Keratinocyte (primary cell): ENCODE measurements around the gene TSBP1. TPM values are rescaled to one million over a fixed set of nuclear protein-coding genes. Genes with fewer than 3 reads are reported as not detected.
A peak's percentile ranks its signal among the peaks of the same experiment; 100 is the strongest.

Experiments used
- DNase-seq: peaks from one replicate; pipeline ENCODE4 v3.0.0-alpha.2; 2011; ENCODE audit warnings: low read depth, missing footprints, low spot score
- FAIRE-seq: peaks from 2 replicates; lab custom pipeline; 2011; peaks lifted over from hg19 to GRCh38; lab: Jason Lieb, UNC
- H2AFZ ChIP-seq: 2 replicates; pipeline ENCODE4 v1.6.0; 2012; ENCODE audit warnings: low read length, control low read depth, inconsistent platforms; ENCODE audit not compliant: control insufficient read depth
- H3K27ac ChIP-seq: 2 replicates; pipeline ENCODE4 v1.5.1; 2011; ENCODE audit warnings: low read length; ENCODE audit not compliant: control insufficient read depth, insufficient read depth
- H3K27me3 ChIP-seq: 3 replicates; pipeline ENCODE4 v1.6.0; 2011; ENCODE audit warnings: low read length; ENCODE audit not compliant: control insufficient read depth, insufficient read depth; ENCODE audit errors: extremely low read depth
- H3K36me3 ChIP-seq, 2 experiments: 2 replicates in 1 of 2; 3 replicates in 1 of 2; pipeline ENCODE4 v1.5.1; 2011; ENCODE audit warnings: low read length in 2 of 2, mild to moderate bottlenecking in 1 of 2; ENCODE audit not compliant: control insufficient read depth in 2 of 2, insufficient read depth in 2 of 2; ENCODE audit errors: extremely low read depth in 1 of 2
- H3K4me1 ChIP-seq: 3 replicates; pipeline ENCODE4 v1.5.1; 2011; ENCODE audit warnings: low read length; ENCODE audit not compliant: control insufficient read depth, insufficient read depth; ENCODE audit errors: extremely low read depth
- H3K4me2 ChIP-seq: 3 replicates; pipeline ENCODE4 v1.6.0; 2011; ENCODE audit warnings: low read depth, low read length; ENCODE audit not compliant: control insufficient read depth, insufficient read depth; ENCODE audit errors: extremely low read depth
- H3K4me3 ChIP-seq, 3 experiments: fragments of 200-600 bp in 1 of 3; sonication (generic) in 1 of 3; 2 replicates in 2 of 3; 3 replicates in 1 of 3; pipeline ENCODE4 v1.5.1; 2011 to 2016; ENCODE audit warnings: low read length in 3 of 3, mild to moderate bottlenecking in 3 of 3, control low read depth in 2 of 3, inconsistent platforms in 1 of 3, low read depth in 1 of 3, mixed read lengths in 1 of 3, mixed run types in 1 of 3, moderate library complexity in 1 of 3; ENCODE audit not compliant: control insufficient read depth in 2 of 3, insufficient read depth in 2 of 3; ENCODE audit errors: extremely low read depth in 1 of 3
- H3K79me2 ChIP-seq: 2 replicates; pipeline ENCODE4 v1.6.0; 2012; ENCODE audit warnings: low read length; ENCODE audit not compliant: control insufficient read depth, insufficient read depth
- H3K9ac ChIP-seq: 3 replicates; pipeline ENCODE4 v1.6.0; 2011; ENCODE audit warnings: low read length; ENCODE audit not compliant: control insufficient read depth, insufficient read depth; ENCODE audit errors: extremely low read depth
- H3K9me1 ChIP-seq: 3 replicates; pipeline ENCODE4 v1.6.0; 2011; ENCODE audit warnings: low read length; ENCODE audit not compliant: control insufficient read depth, insufficient read depth; ENCODE audit errors: extremely low read depth
- H3K9me3 ChIP-seq: 2 replicates; pipeline ENCODE4 v1.5.1; 2012; ENCODE audit warnings: low read depth, low read length; ENCODE audit not compliant: control insufficient read depth
- H4K20me1 ChIP-seq: 3 replicates; pipeline ENCODE4 v1.6.0; 2011; ENCODE audit warnings: low read length; ENCODE audit not compliant: control insufficient read depth, insufficient read depth; ENCODE audit errors: extremely low read depth
- EZH2 ChIP-seq: IDR thresholded peaks from one replicate; pipeline ENCODE4 v1.6.1; 2012; ENCODE audit warnings: inconsistent platforms, mild to moderate bottlenecking, low read length, moderate library complexity
- dilution Hi-C: fragments of 300-500 bp; cut with MboI; formaldehyde crosslinking; loops from one replicate; pipeline ENCODE4 v1.7.0; 2020; ENCODE audit warnings: low sequenced_read_pairs; ENCODE audit not compliant: extremely low pct_ligation_motif_present
- polyA plus RNA-seq, 5 experiments: library from polyadenylated mRNA; depleted of rRNA in 3 of 5; stranded (reverse) in 3 of 5; stranded (forward) in 1 of 5; unstranded in 1 of 5; fragments of >200 nt; gene quantifications; 1 replicate in 1 of 5; 2 replicates in 3 of 5; 3 replicates in 1 of 5; pipeline versions ENCODE4 v1.2.1 to v1.2.3, GENCODE V29; 2011 to 2012; ENCODE audit warnings: missing spikeins in 2 of 5, low read depth in 1 of 5, low replicate concordance in 1 of 5
- TF ChIP-seq, protein P1 (sequence below), 3 experiments: IDR thresholded peaks in 1 of 3; conservative IDR thresholded peaks in 1 of 3; optimal IDR thresholded peaks in 1 of 3; 2 replicates in 2 of 3; 3 replicates in 1 of 3; pipeline versions ENCODE3 to v1.5.1; 2011; ENCODE audit warnings: low read length in 3 of 3, mild to moderate bottlenecking in 3 of 3, moderate library complexity in 2 of 3, control low read depth in 1 of 3, inconsistent platforms in 1 of 3; ENCODE audit not compliant: insufficient read depth in 2 of 3; ENCODE audit errors: extremely low read depth in 1 of 3

Gene TSBP1
- polyA plus RNA-seq, 1 donor (not counting 4 experiments of a cell fraction or from before 2014, with no cell fraction given) = not detected

DNA sequence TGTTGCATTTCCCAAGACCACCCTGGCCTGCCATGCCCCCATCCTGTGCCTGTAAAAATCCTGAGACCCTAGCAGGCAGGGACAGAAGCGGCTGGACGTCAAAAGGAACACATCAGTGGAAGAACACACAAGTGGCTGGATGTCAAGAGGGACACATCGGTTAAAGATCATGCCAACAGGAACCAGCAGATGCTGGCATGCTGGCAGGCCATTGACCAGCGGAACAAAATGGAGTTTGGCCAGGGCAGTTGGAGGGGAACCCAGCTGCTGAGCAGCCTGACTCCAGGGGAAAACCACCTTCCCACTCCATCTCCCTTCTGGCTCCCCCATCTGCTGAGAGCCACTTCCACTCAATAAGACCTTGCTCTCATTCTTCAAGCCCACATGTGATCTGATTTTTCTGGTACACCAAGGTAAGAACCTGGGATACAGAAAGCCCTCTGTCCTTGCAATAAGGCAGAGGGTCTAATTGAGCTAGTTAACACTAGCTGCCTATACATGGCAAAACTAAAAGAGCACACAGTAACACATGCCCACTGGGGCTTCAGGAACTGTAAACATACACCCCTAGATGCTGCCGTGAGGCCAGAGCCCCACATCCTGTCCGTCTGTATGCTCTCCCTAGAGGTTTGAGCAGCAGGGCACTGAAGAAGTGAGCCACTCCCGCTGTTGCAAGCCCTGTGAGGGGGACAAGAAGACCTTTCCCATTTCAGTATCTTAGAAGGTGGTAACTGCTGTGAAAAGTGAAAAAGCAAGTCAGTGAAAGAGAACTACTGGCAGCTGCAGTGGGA, 4.2 kb upstream of the TSBP1 start:
- dilution Hi-C loops = no loop called here

DNA sequence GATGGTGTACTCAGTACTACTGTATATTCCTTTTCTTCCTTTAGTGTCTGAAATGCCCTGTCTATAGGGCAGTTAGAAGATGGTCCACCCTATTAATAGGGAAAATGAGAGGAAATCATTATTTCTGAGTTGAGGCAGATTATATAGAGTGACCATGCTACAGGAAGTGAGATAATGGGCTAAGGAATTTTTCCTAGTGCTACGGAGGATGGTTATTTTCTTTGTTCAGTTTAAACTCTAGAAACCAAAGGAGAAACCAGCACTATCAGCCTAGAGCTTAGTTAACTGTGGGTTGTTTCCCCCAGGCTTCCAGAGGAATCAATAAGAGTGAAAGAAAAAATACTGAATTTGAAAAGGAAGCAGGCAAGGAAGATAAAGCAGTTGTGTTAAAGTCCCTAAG, 474 bp downstream of the TSBP1 start:
- dilution Hi-C loops = no loop called here
- no peak overlapping the region for H3K9ac ChIP-seq
- no peak for TF ChIP-seq EZH2
- TF ChIP-seq, protein P1, sequence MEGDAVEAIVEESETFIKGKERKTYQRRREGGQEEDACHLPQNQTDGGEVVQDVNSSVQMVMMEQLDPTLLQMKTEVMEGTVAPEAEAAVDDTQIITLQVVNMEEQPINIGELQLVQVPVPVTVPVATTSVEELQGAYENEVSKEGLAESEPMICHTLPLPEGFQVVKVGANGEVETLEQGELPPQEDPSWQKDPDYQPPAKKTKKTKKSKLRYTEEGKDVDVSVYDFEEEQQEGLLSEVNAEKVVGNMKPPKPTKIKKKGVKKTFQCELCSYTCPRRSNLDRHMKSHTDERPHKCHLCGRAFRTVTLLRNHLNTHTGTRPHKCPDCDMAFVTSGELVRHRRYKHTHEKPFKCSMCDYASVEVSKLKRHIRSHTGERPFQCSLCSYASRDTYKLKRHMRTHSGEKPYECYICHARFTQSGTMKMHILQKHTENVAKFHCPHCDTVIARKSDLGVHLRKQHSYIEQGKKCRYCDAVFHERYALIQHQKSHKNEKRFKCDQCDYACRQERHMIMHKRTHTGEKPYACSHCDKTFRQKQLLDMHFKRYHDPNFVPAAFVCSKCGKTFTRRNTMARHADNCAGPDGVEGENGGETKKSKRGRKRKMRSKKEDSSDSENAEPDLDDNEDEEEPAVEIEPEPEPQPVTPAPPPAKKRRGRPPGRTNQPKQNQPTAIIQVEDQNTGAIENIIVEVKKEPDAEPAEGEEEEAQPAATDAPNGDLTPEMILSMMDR (optimal IDR thresholded peaks at IDR 0.05 in 1 of 3, IDR thresholded peaks at IDR 0.05 in 1 of 3, conservative IDR thresholded peaks at IDR 0.05 in 1 of 3; ENCODE audit: extremely low read depth in 1 of 3, insufficient read depth in 2 of 3, low read length in 3 of 3) = no peak

More for the DNA sequence above, 4.2 kb upstream of the TSBP1 start:
- no peak for DNase-seq
- TF ChIP-seq, protein P1 (optimal IDR thresholded peaks at IDR 0.05 in 1 of 3, IDR thresholded peaks at IDR 0.05 in 1 of 3, conservative IDR thresholded peaks at IDR 0.05 in 1 of 3; ENCODE audit: extremely low read depth in 1 of 3, insufficient read depth in 2 of 3, low read length in 3 of 3) = no peak
- TF ChIP-seq EZH2 = no peak
- Histone ChIP-seq H3K9me1 (no peaks in the 10 kb centered on the region), H3K27ac (no peak overlapping the region), H3K4me1 (peaks cover 6% of the 10 kb centered on the region), H3K36me3 (no peaks in the 10 kb centered on the region), H3K4me2 (no peak overlapping the region), H4K20me1 (no peaks in the 10 kb centered on the region), H3K79me2 (no peaks in the 10 kb centered on the region), H3K9me3 (no peaks in the 10 kb centered on the region), H3K9ac (no peak overlapping the region), H3K27me3 (no peaks in the 10 kb centered on the region), H2AFZ (no peak overlapping the region), H3K4me3 (no peak overlapping the region)
- FAIRE-seq = no peak

More for the DNA sequence above, 474 bp downstream of the TSBP1 start:
- peaks cover 18% of the 10 kb centered on the region for H3K4me1 ChIP-seq
- no peaks in the 10 kb centered on the region for H4K20me1 ChIP-seq
- H3K27ac ChIP-seq = no peak overlapping the region
- no peaks in the 10 kb centered on the region for H3K79me2 ChIP-seq
- no peak overlapping the region for H3K4me2 ChIP-seq
- H3K9me3 ChIP-seq = no peaks in the 10 kb centered on the region
- H3K4me3 ChIP-seq = no peak overlapping the region
- peak overlapping the region; percentile 27 for H2AFZ ChIP-seq
- H3K9me1 ChIP-seq = no peaks in the 10 kb centered on the region
- no peaks in the 10 kb centered on the region for H3K27me3 ChIP-seq
- H3K36me3 ChIP-seq = no peaks in the 10 kb centered on the region
- FAIRE-seq = no peak
- DNase-seq = no peak
